ENCODE data around the gene PNLDC1. TPM values are rescaled to one million over a fixed set of nuclear protein-coding genes. Genes with fewer than 3 reads are reported as not detected.

PNLDC1 gene
- total and polyA plus RNA-seq, 9 of the 15 experiments (the other 6 are each of a cell fraction or from before 2014, with no cell fraction given), result 0.12 TPM; not detected in 8

GRCh38 chr6:159759645-159760044 is 40.4 kb upstream of the PNLDC1 start (continued):
- TF ChIP-seq ZMIZ1 (IDR thresholded peaks at IDR 0.05; ENCODE audit: low read depth in 2 of 2, low read length in 2 of 2), result no peak

- no peaks in the 10 kb centered on the region for H3K9me1 ChIP-seq (ENCODE audit: control insufficient read depth, insufficient read depth, low read length)
- ChIA-PET POLR2A (interaction anchor here (1.0 to 2.3 kb wide), 11 partner anchors 9 to 34 kb away, joined by 3 to 14 read pairs (median 6); partner anchors contain the start of genes MRPL18, TCP1 and WTAP), CTCF (ENCODE audit: low intra/inter-chr PET ratio) (no interaction called here)
- H3K27ac ChIP-seq (ENCODE audit: extremely low read depth, low read depth, low read length), result peak overlapping the region; percentile 87; the same call in 2 of the 3 replicates
- intact Hi-C loops (cut with micrococcal nuclease) (loop anchor here (2.0 kb wide), 2 partner anchors 28 to 68 kb away; partner anchors contain the start of genes SOD2 and TCP1), in situ Hi-C loops (cut with MboI) (no loop called here)
- peaks cover 65% of the 10 kb centered on the region for H3K36me3 ChIP-seq (ENCODE audit: control insufficient read depth, insufficient read depth, low read length)
- 52% methylated on average over 3 of the region's 3 CpGs for WGBS (ENCODE audit: insufficient coverage, low coverage, missing lambda C conversion rate)
- no peak overlapping the region for H2AFZ ChIP-seq (ENCODE audit: low read depth, low read length)
- ATAC-seq (no peak), FAIRE-seq (no peak), DNase-seq (ENCODE audit: extremely low read depth in 1 of 4, low spot score in 3 of 4) (peak in 1 of 4 experiments; percentile 9)
- peaks cover 16 to 26% of the 10 kb centered on the region in 2 experiments; a peak in 4 of 5 replicates for H3K4me1 ChIP-seq (replicated peaks in 1 of 2; ENCODE audit: control insufficient read depth in 2 of 2, insufficient read depth in 2 of 2, low read length in 2 of 2)
- no TSS peak for BruUV-seq (replicated peaks)
- peaks cover 30% of the 10 kb centered on the region for H3K79me2 ChIP-seq (ENCODE audit: control insufficient read depth, insufficient read depth, low read length)
- no peaks in the 10 kb centered on the region for H4K20me1 ChIP-seq (replicated peaks; ENCODE audit: control insufficient read depth, insufficient read depth, low read length)
- peak overlapping the region; percentile 66 for H3K4me3 ChIP-seq
- H3K27me3 ChIP-seq (ENCODE audit: control insufficient read depth in 2 of 2, insufficient read depth in 2 of 2, low read length in 2 of 2), result no peaks in the 10 kb centered on the region
- no peaks in the 10 kb centered on the region for H3K9me3 ChIP-seq (replicated peaks; ENCODE audit: control insufficient read depth, insufficient read depth, low read depth, low read length)
- H3K4me2 ChIP-seq (ENCODE audit: insufficient read depth, low read length), result peak overlapping the region; percentile 98
- H3K9ac ChIP-seq (ENCODE audit: insufficient read depth in 1 of 2, low read depth in 2 of 2, low read length in 2 of 2), result peak overlapping the region in 1 of 2 experiments; percentile 87; a peak in 2 of 4 replicates
- TF ChIP-seq RUNX1 (IDR thresholded peaks at IDR 0.05; ENCODE audit: low read depth) (no peak), NFYB (IDR thresholded peaks at IDR 0.05; ENCODE audit: extremely low read depth, insufficient read length) (no peak), ZNF24 (IDR thresholded peaks at IDR 0.05) (no peak), RFX7 (CRISPR knock-in tag; IDR thresholded peaks at IDR 0.05) (no peak), MTA3 (IDR thresholded peaks at IDR 0.05; ENCODE audit: borderline replicate concordance) (no peak), SMC3 (conservative IDR thresholded peaks at IDR 0.05; ENCODE audit: insufficient read depth, low read depth, low read length) (no peak), CREM (IDR thresholded peaks at IDR 0.05; ENCODE audit: low read depth) (no peak), ZNF785 (CRISPR knock-in tag; IDR thresholded peaks at IDR 0.05) (no peak), MCM5 (IDR thresholded peaks at IDR 0.05; ENCODE audit: low read depth) (no peak), SRSF7 (optimal IDR thresholded peaks at IDR 0.05; ENCODE audit: low read depth, low read length) (no peak), THAP7 (CRISPR knock-in tag; IDR thresholded peaks at IDR 0.05) (no peak), FOXA1 (IDR thresholded peaks at IDR 0.05; ENCODE audit: borderline replicate concordance) (no peak), PATZ1 (CRISPR knock-in tag; IDR thresholded peaks at IDR 0.05; ENCODE audit: borderline replicate concordance) (no peak)
Measured at GRCh38 chr6:159760602-159761057, 39.4 kb upstream of the PNLDC1 start.
